GM18868 (cell line): ENCODE measurements around the gene SCEL.
"Not testable (repeated sequence)": the region's sequence is repeated elsewhere in the genome, so short reads cannot be mapped to it uniquely, and the experiment has no call there.

Experiments used
- ATAC-seq: cut with Tn5 transposase; IDR thresholded peaks from one replicate; pipeline ENCODE4 v1.9.1; 2021; ENCODE audit warnings: mild to moderate bottlenecking, moderate library complexity; ENCODE audit not compliant: unreplicated experiment

Gene SCEL, protein sequence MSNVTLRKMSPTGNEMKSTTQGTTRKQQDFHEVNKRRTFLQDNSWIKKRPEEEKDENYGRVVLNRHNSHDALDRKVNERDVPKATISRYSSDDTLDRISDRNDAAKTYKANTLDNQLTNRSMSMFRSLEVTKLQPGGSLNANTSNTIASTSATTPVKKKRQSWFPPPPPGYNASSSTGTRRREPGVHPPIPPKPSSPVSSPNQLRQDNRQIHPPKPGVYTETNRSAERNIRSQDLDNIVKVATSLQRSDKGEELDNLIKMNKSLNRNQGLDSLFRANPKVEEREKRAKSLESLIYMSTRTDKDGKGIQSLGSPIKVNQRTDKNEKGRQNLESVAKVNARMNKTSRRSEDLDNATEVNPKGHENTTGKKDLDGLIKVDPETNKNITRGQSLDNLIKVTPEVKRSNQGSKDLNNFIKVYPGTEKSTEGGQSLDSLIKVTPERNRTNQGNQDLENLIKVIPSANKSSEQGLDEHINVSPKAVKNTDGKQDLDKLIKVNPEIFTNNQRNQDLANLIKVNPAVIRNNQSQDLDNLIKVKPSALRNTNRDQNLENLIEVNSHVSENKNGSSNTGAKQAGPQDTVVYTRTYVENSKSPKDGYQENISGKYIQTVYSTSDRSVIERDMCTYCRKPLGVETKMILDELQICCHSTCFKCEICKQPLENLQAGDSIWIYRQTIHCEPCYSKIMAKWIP

DNA sequence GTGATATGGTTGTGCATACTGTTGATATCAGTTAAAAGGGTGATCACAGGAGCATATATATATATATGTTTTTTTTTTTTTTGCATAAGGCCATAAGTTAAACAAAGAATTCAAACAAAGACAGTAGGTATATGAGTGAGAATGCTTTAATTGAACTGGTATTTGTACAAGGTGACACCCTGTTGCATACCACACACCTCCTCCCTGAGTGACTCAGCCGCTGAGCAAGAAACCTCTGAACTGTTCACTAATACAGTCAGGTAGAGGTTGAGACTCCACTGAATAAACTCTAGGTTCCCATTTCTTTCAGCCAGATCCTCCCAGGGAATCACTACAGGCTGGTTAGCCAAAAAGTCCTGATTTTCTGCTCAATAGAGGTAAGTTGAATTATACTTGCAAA, at the start of gene SCEL:
SCEL (plus strand) TSS at position 259 of the 400 bp plus-strand sequence. CDS start 20,170 bp downstream, outside the sequence.
- ATAC-seq = no peak

DNA sequence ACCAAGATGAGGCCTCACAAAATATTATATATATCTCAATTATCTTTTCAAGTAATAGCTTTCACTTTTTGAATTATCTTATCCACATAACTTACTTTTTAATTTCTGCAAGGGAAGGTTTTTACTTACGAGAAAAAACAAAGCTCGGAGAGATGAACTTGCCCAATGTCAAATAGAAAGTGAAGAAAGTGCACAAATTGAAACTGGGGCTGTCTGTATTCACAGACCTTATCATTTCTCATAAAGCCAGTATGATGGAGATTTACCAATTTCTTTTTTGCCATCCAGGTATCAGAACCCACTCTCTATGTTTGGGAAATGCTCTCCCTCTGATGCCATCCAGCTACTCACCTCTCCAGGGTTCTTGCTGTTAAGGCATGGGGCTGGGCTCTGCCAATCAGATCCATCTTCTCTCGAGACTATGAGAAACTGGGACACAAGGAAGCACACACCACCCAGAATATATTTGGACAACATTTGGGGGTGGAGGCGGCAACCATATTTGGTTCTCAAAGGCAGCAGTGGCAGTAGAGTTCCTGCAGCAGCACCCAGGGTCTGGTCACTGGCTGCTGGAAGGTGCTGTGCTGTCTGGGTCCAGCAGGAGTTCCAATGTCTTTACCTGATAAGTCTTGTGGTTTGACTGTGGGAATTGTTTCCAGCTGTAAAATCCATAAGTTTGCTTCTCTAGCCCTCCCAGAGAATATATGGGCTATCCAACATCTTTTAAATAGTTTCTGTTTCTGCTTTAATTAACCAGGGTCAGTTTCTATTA, 45.8 kb upstream of the SCEL start:
- ATAC-seq = no peak

DNA sequence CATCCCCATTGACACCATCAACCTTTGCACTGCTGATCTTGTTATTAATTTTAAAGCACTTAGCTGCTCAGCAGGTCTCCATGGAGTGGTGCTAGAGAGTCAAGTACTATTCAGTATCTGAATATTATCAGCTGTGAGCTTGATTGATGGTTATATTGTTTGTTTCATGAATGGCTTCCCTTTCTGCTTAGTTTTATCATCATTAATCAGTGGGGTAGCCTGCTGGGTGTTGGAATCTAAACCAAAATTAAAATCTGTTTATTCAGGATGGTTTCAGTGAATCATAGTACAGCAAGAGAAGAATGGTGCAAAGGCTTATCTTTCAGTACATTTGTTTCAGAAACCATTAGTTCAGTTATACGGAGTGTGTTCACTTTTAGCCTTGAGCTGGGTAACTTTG, 42.5 kb upstream of the SCEL start:
- ATAC-seq = peak; percentile 78

DNA sequence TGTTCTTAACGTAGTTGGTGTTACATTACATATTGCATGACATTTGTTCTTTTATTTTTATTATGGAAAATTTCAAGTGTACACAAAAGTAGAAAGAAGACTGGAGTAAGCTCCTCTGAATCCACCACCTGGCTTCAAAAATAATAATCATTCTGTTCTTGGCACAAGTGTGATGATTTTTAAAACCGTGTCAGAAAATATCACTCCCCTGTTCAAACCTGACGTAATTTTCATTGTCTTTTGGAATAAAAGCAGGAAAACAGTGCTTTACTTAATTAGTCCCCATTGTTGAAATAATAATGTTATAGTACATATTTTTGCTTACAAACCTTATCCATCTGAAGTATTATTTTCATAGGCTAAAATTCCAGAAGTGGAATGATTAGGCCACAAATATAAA, 41.3 kb upstream of the SCEL start:
- ATAC-seq = no peak

DNA sequence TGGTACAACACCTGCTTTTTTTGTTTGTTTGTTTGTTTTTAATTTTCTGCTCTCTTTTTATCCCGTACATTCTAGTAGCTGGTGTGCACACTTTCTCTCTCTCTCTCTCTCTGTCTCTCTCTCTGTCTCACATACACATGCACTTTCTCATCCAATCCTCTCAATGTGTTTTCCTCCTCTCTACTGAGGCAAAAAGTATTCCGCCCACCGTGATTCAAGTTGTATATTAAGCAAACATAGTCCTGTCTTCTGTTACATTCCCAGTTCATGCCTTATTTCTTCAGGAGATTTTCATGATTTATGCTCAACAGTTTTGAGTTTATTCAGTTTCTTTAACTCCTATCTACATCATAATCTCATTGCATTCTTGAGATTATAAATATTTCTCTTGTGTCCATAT, 38.2 kb upstream of the SCEL start:
- no peak for ATAC-seq

DNA sequence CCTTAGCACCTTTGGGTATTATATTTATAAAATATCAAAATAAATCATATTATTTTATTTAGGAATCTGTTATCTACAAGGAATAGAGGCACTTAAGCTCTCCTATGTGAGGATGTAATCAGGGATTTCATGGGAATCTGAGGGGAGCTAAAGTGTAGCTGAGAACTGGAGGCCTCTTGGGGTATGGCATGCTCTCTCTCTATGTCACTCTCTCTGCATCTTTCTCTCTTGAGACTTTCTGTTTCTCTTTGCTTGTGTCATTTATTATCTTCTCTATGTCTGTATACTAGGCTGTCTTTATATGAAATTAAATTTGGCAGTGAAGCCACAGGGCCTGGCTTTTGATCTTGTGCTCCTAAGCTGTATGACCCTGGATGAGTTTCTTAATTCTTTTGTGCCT, 37.7 kb upstream of the SCEL start:
- ATAC-seq = no peak

DNA sequence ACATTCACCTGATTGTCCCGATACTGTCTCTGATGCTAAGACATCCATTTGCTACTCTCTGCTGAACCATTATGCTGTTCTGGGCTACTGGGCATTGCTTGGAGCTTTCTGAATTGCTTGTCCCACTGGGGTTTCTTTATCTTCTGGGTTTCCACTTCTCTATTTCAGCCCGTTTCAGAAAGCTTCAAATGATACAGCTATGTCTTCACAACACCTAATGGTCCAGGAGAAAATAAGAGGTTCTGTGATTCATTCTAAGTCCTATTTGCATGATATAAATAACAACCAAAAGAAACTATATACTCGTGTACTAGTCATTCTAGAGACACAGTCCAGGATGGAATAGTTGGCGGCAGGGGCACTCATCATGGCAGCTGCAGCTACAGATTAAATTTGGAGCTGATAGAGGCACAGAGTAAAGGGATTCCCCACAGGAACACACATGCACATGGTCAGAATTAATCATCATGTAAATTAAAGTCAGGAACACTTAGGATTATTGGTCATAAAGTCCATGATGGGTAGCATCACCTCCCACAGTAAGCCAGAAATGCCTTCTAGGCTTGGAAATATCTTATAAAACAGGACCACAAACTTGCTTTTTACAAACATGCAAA, 33.3 kb upstream of the SCEL start:
- ATAC-seq = peak; percentile 92

DNA sequence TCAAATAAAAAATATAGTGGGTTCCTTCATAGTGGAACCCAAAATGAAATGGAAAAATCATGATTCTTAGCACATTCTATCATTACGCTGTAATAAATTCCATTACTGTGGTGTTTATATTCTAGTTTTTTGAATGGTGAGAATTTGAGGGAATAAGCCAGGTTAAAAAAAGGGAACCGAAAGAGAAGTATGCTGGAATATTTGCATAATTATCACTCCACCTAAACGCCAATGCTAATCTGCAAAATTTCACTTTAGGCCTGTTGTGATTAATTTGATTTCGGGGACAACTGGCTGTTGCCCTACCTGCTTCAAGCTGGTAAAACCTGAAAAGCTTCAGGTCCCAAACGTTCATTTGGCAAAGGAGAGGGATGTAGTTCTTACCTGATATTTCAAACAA, 32.1 kb upstream of the SCEL start:
- ATAC-seq = no peak

DNA sequence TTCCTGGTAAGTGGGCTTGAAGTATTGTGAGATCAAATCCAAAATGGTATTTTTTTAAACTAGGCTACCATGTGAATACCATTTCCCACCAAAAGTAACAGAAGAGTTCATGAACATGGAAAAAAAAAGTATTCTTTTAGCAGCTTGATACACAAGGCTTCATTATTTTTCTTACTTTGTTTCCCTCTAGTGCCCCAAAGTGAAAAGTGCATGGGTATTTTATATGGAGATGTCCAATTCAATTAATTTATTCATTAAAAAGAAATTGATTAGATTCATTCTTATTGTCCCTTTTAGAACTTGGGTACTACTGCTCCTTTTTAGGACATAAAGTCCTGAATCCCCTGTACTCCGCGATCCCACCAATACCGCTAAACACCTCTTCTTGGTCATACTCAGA, 28.6 kb upstream of the SCEL start:
- no peak for ATAC-seq

DNA sequence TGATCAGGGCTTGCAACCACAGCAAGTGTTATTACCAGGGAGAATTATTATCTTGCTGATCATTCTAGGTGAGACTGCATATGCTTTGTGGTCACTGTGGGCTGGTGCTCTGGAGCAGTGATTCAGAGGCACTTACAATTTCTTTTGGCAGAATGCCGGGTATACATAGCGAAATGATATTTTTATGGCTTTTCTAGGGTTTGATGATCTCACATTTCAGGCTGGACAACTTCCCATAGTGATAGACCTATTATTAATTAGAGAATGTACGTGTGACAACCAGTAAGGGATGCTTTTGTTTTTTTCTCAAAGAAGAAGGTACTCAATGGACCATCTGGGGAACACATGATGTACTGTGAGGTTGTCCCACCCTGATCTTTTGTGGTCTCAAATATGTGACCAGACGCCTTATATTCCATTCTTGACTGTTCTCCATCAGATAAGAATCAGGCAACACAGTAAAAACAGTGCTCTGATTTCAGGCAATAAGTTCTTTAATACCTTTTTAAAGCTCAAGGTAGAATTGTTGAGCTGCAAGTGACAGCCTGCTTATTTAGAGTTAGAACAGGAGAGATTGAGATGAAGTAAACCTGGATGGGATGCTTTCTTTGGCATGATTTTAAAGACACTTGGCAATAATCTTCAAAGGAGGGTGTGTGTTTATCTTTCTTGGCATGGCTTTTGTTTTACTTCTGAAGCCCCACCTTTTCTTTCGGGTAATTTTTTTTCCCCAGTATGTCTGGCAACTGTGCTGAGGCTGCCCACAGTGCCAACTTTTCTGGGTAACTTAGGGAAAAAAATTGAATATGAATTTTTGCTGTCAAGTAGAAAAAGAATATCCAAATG, 27.4 kb upstream of the SCEL start:
- ATAC-seq = no peak

DNA sequence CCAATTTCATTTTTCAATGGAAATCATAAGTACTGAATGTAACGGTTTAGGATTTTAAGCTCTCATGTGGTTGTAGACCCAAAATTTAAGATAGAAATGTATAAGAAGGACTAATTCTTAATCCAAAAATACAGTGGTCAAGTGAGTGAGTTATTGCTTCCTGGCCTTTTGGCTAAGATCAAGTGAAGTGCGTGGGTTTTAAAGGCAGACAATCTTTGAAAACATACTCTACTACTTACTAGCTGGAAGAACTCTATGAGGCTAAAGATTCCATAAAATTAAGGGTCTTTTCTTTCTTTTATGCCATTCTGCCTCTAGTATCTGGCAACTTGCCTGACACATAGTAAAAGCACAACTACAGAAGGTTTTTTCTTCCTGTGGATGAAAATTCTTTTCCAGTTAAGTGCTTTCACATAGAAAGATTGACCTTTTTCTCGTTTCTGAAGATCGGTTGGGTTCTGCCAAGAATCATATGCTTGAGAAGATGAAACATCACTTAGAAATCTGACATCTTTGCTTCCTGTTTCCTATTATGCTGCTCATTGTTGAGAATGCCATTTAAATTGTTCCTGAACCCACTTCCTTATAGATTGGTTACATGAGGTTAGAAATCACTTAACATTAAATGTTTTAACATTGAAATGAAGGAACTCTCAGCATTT, 26.4 kb upstream of the SCEL start:
- no peak for ATAC-seq

DNA sequence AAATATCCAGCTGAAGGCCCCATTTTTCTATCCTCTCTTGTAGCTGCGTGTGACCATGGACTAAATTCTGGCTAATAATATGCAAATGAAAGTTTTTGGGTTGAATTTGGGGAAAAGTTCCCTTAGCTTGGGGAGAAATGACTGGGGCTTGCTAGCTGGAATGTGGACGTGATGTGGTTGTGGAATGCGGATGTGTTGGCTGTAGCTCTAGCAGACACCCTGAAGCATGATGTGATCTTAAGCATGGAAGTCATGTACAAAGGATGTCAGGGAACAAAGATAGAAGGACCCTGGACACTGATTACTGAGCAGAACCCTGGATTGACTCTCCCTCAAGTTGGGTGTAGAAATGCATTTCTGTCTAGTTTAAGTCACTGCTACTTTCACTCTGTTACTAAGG, 25.4 kb upstream of the SCEL start:
- no peak for ATAC-seq

DNA sequence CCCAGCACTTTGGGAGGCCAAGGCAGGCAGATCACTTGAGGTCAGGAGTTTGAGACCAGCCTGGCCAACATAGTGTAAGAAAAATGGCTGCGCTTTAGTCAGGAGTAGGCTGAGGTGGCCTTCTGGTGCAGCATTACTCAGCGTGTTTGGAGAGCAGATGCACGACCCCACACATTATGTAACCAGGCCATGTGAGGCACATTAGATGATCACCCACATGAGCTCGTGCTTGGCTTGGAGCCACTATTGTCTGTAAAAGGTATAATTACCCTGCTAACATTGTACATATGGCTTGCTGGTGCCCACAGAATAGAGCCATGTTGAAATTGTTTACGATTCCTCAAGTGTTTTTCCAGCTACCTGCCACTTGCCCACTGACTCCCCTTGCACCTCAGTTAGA, 24.0 kb upstream of the SCEL start:
- ATAC-seq = no peak

DNA sequence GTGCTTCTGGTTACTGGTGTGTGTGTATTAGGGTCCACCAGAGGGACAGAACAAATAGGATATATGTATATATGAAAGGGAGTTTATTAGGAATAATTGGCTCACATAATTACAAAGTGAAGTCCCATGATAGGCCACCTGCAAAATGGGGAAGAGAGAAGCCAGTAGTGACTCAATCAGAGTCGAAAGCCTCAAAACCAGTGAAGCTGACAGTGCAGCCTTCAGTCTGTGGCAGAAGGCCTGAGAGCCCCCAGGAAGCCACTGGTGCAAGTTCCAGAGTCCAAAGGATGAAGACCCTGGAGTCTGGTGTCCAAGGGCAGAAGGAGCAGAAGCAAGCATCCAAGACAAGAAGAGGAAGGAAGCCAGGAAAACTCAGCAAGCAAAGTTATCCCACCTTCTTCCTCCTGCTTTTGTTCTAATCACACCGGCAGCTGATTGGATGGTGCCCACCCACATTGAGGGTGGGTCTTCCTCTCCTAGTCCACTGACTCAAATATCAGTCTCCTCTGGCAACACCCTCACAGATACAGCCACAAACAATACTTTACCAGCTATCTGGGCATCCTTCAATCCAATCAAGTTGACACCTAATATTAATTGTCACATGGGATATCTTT, 21.7 kb upstream of the SCEL start:
- ATAC-seq = peak; percentile 88

DNA sequence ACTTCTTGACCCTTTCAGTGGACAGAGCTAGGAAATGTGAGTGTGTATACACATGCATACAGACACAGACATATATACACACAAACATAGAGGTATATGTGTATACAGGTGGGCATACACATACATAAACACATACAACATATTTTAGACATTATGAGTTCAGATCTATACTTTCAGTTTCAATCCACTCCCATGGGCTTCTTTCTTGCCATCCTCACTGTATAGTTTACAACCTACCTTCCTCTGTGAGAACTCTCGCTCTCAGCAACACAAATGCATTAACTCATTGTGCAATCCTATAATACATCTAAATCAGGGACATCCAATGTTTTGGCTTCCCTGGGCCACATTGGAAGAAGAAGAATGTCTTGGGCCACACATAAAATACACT, 21.2 kb upstream of the SCEL start:
- ATAC-seq = peak; percentile 82

DNA sequence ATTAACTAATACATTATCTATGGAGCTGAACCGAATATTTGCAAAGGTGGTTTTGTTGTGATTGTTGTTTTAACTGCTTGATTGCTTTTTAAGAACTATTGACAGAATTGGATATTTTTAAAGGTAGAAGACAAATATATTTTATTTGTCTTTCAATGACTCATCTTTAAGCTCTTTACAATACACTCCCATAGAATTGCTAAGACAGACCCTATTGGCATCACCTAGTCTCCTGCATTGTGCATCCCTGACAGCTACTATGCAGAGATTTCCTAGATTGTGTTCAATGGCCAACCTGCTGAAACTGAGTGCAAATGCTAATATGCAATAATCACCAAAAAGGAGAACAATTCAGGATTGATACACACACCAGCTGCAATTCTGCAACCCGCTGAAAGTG, 19.7 kb upstream of the SCEL start:
- ATAC-seq = no peak

DNA sequence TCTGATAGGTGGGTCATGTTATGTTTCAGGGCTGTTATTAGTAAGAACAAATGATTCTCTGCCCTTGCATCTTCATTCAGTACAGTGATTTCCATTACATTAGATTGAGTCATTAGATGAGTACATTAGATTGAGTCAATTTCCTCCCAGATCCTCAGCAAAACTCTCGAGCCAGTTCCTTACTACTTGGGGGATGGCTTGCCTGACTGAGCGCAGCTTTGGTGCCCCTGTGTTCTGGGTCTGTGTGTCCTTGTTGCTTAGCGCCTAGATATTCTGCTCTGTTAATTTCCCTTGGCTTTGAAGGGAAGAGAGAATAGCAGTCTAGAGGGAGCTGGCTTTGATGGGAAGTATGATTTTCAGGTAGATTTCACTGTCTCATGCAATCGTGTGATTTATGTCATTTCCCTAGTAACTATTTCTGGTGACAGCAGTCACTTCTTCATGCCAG, 19.1 kb upstream of the SCEL start:
- ATAC-seq = no peak

DNA sequence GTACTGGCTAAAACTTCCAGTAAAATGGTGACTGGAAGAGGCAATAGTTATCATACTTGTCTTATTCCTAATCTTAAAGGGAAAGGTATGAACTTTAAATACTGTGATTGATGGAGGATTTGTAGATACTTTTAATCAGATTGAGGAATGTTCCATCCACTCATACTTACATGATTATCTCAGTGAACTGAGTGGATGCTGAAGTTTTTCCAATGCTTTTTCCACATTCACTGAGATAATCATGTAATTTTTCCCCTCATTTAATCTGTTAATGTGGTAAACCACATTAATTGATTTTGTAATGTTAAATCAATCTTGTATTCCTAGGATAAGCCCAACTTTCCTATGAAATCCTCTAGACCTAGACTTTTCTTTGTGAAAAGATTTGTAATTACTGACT, 17.2 kb upstream of the SCEL start:
- ATAC-seq = no peak

DNA sequence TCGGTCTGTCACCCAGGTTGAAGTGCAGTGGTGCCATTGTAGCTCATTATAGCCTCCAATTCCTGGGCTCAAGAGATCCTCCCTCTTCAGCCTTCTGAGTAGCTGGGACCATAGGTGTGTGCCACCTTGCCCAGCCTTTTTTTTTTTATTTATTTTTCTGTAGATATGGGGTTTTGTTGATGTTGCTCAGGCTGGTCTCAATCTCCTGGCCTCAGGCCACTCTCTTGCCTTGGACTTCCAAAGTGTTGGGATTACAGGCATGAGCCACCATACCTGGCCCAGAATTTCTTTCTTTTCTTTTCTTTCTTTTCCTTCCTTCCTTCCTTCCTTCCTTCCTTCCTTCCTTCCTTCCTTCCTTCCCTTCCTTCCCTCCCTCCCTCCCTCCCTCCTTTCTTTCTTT, 16.1 kb upstream of the SCEL start:
- not testable (repeated sequence) for ATAC-seq
